CD4-positive, alpha-beta T cell treated with Interleukin-4 for 1 hour (primary cell): ENCODE measurements around the gene ISOC2.
A peak's percentile ranks its signal among the peaks of the same experiment; 100 is the strongest.
"Not testable (repeated sequence)": the region's sequence is repeated elsewhere in the genome, so short reads cannot be mapped to it uniquely, and the experiment has no call there.

Experiments
- DNase-seq, 2 donors: peaks; one replicate each; pipeline ENCODE4 v3.0.0-alpha.2; 2020 to 2022

Gene ISOC2

GRCh38 chr19:55461259-55461973, at the start of gene ISOC2:
Gene ISOC2, minus strand, starts transcription at chr19:55461642. Its CDS starts 5,156 bp downstream, at chr19:55456486.
- DNase-seq = peak; percentile 100

GRCh38 chr19:55508120-55508519, 46.7 kb upstream of the ISOC2 start:
- DNase-seq = no peak

- no peak for DNase-seq
Measured at GRCh38 chr19:55504981-55505380, 43.5 kb upstream of the ISOC2 start.

- no peak for DNase-seq
Measured at GRCh38 chr19:55504252-55504603, 42.8 kb upstream of the ISOC2 start.

GRCh38 chr19:55503502-55504251, 42.2 kb upstream of the ISOC2 start:
- peak; percentile 93 to 94 for DNase-seq

GRCh38 chr19:55503157-55503501, 41.7 kb upstream of the ISOC2 start:
- no peak for DNase-seq

- DNase-seq = no peak
Measured at GRCh38 chr19:55502197-55502952, 40.9 kb upstream of the ISOC2 start.

GRCh38 chr19:55500368-55500952, 39.0 kb upstream of the ISOC2 start:
- no peak for DNase-seq

- DNase-seq = no peak
Measured at GRCh38 chr19:55498246-55498840, 36.9 kb upstream of the ISOC2 start.

GRCh38 chr19:55497763-55498162, 36.3 kb upstream of the ISOC2 start:
- DNase-seq = no peak

GRCh38 chr19:55496820-55497219, 35.4 kb upstream of the ISOC2 start:
- DNase-seq = not testable (repeated sequence)

- no peak for DNase-seq
Measured at GRCh38 chr19:55495646-55496349, 34.4 kb upstream of the ISOC2 start.

GRCh38 chr19:55494172-55494761, 32.8 kb upstream of the ISOC2 start:
- no peak for DNase-seq

GRCh38 chr19:55493645-55494171, 32.3 kb upstream of the ISOC2 start:
- no peak for DNase-seq

GRCh38 chr19:55493052-55493644, 31.7 kb upstream of the ISOC2 start:
- no peak for DNase-seq

GRCh38 chr19:55492362-55492944, 31.0 kb upstream of the ISOC2 start:
- DNase-seq = no peak

GRCh38 chr19:55491546-55492360, 30.3 kb upstream of the ISOC2 start:
- no peak for DNase-seq

- no peak for DNase-seq
Measured at GRCh38 chr19:55490478-55491432, 29.3 kb upstream of the ISOC2 start.
